Spinal cord (tissue), 10 donors: Measurements from ENCODE around the gene KRCC1. TPM values are rescaled to one million over a fixed set of nuclear protein-coding genes. Genes with fewer than 3 reads are reported as not detected.
A peak's percentile ranks its signal among the peaks of the same experiment; 100 is the strongest.

ENCODE experiments used
- DNase-seq, 6 donors: peaks; one replicate each; pipeline versions ENCODE4 v3.0.0 to v3.0.0-alpha.2; 2013 to 2015; ENCODE audit warnings: low spot score in 6 of 6, low read depth in 4 of 6
- H3K27ac ChIP-seq: one replicate; pipeline ENCODE4 v1.5.1; 2013; ENCODE audit warnings: low read depth, low read length, control low read depth
- H3K27me3 ChIP-seq: one replicate; pipeline ENCODE4 v1.6.1; 2013; ENCODE audit warnings: low read length; ENCODE audit not compliant: control insufficient read depth, insufficient read depth
- H3K36me3 ChIP-seq: one replicate; pipeline ENCODE4 v1.6.1; 2013; ENCODE audit warnings: low read length; ENCODE audit not compliant: control insufficient read depth, insufficient read depth
- H3K4me1 ChIP-seq: one replicate; pipeline ENCODE4 v1.6.1; 2013; ENCODE audit warnings: low read length; ENCODE audit not compliant: control insufficient read depth, insufficient read depth
- H3K4me3 ChIP-seq: one replicate; pipeline ENCODE4 v1.5.1; 2013; ENCODE audit warnings: low read depth, low read length, control low read depth
- H3K9me3 ChIP-seq: one replicate; pipeline ENCODE4 v1.6.1; 2013; ENCODE audit warnings: low read length; ENCODE audit not compliant: control insufficient read depth, insufficient read depth
- WGBS: methylation state at CpG from one replicate; pipeline ENCODE4 v1.1.5; 2013; ENCODE audit warnings: missing lambda C conversion rate; ENCODE audit not compliant: insufficient coverage; 5-methylcytosine and 5-hydroxymethylcytosine counted together
- polyA plus RNA-seq, 2 donors: library from polyadenylated mRNA; unstranded; fragments of 120-200 nt; gene quantifications; one replicate each; pipeline ENCODE4 v1.2.1, GENCODE V29; 2013; ENCODE audit not compliant: insufficient read length in 2 of 2
- total RNA-seq, 2 donors: library from RNA; depleted of rRNA in 1 of 2; stranded (reverse); fragments of 120-200 nt in 1 of 2; fragments of >200 nt in 1 of 2; gene quantifications; one replicate each; pipeline versions ENCODE4 v1.2.3 to v1.2.4, GENCODE V29; 2013 to 2014
- donor health status: healthy.

KRCC1 gene
- total and polyA plus RNA-seq, 4 donors: 18.3 to 42.3 (median 35.2) TPM

DNA sequence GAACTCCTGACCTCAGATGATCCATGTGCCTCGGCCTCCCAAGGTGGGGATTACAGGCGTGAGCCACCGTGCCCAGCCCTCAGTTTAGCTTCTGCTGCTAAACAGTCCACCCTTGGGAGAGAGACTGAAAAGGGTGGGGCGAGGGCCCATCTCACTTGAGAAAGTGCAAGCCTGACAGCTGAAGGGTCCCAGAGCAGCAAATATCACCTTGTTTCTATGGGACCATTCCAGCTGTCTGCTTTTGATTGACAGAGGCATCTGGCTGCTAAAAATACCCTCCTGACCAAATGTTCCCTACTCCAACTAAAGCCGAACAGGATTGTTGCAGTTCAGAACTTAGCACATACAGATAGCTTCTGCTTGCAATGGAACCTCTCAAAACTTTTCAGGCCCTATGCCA is 11.6 kb upstream of the KRCC1 start:
- no peak overlapping the region for H3K27ac ChIP-seq
- WGBS: 97% methylated on average over 5 of the region's 5 CpGs
- H3K4me1 ChIP-seq: no peaks in the 10 kb centered on the region
- no peaks in the 10 kb centered on the region for H3K36me3 ChIP-seq
- H3K4me3 ChIP-seq: no peak overlapping the region
- no peak for DNase-seq
- H3K9me3 ChIP-seq: no peaks in the 10 kb centered on the region
- H3K27me3 ChIP-seq: no peaks in the 10 kb centered on the region

DNA sequence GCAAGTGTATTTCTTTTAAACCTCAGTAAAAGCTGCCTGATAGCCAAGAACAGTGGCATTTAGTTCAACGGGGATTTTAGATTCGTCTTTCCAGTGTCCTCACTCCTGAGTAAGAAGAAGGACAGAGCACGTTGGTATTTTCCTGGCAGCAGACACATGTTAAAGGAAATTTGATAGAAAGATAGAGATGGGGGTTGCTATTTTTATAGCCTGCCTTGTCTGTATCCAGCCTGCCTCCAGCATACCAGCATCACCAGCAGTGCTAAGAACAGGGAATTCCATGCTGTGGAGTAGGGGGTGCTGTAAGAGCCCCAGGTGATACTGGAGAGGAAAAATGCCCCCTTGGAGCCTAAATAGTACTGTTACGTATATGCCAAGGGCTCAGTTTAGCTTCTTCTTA is 11.0 kb upstream of the KRCC1 start:
- Histone ChIP-seq H3K36me3 (no peaks in the 10 kb centered on the region), H3K9me3 (no peaks in the 10 kb centered on the region), H3K27ac (no peak overlapping the region), H3K4me3 (no peak overlapping the region), H3K27me3 (no peaks in the 10 kb centered on the region), H3K4me1 (no peaks in the 10 kb centered on the region)
- DNase-seq: no peak
- 86% methylated on average over 2 of the region's 4 CpGs for WGBS

DNA sequence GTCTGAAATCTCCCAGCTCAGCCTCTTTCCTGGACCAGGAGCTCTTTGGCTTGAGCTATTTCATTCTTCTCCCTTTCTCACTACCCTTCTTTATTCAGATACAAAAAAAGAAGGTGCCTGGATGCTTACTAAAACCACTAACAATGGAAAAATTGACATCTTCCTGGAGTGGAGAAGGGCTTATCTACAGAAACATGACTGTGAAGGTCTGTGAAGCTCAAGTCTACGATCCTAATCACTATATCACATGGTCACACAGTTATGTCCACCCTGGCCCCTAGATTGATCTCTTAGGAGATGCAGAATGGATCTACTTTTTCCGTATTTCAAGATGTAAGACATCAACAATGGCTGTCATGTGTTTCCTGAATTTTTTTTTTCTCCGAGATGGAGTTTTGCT is 5.7 kb upstream of the KRCC1 start:
- Histone ChIP-seq H3K9me3 (no peaks in the 10 kb centered on the region), H3K27me3 (no peaks in the 10 kb centered on the region), H3K36me3 (no peaks in the 10 kb centered on the region), H3K4me1 (peaks cover 2% of the 10 kb centered on the region), H3K4me3 (no peak overlapping the region), H3K27ac (no peak overlapping the region)
- WGBS: no CpG with 5 or more reads among the region's 3 CpGs
- DNase-seq: no peak

DNA sequence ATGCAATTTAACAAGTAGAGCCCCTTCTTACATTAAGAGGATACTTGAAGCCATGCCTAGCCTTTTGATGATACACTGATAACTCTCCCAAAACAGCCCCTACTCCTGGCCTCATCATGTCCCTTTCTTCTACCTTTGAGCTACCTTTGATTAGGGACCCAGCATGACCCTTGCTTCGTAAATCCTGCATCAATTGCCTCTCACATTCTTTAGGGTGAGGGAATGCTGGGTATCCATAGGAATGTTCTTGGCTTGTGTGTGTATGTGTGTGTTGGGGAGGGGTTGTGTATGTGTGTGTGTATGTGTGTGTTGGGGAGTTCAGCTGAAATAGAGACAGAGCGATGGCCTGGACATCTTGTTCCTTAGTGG is 5.3 kb upstream of the KRCC1 start:
- Histone ChIP-seq H3K4me1 (peaks cover 6% of the 10 kb centered on the region), H3K27me3 (no peaks in the 10 kb centered on the region), H3K4me3 (no peak overlapping the region), H3K9me3 (no peaks in the 10 kb centered on the region), H3K27ac (no peak overlapping the region), H3K36me3 (no peaks in the 10 kb centered on the region)
- no CpG with 5 or more reads among the region's 2 CpGs for WGBS
- DNase-seq: no peak

DNA sequence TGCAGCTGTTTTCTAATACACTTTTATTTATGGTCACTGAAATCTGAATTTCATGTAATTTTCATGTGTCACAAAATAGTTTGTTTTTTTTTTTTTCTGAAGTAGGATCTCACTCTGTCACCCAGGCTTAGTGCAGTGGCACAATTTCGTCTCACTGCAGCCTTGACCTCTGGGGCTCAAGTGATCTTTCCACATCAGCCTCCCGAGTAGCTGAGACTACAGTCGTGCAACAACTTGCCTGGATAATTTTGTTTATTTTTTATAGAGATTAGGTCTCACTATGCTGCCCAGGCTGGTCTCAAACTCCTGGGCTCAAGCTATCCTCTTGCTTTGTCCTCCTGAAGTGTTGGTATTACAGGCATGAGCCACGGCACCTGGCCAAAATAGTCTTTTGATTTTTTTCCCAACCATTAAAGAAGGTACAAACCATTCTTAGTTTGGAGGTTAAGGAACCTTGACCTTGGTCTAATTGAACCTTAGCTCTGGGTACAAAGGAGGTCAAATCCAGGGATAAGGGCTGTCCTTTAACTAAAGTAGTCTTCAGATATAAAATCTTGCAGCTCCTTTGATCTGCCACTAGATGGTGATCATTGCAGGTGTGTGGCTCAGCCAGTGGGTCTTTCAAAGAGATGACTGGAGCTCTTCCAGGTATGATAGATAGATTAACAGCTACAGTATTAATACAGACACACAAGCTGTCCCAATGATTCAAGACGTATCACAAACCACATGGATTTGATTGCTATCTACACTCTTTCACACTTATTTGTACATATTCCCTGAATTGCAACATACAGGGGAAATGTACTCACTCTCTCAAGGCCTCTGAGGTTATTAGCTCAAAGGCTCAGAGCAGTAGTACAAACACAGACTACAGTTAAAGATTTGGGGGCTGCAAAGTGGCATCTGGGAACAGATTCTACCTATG is 4.7 kb upstream of the KRCC1 start:
- no peaks in the 10 kb centered on the region for H3K9me3 ChIP-seq
- H3K4me3 ChIP-seq: no peak overlapping the region
- WGBS: 50% methylated on average over 1 of the region's 5 CpGs
- no peaks in the 10 kb centered on the region for H3K27me3 ChIP-seq
- no peak overlapping the region for H3K27ac ChIP-seq
- H3K4me1 ChIP-seq: peaks cover 8% of the 10 kb centered on the region
- DNase-seq: peak in 2 of 6 donors; percentile 58 to 82
- no peaks in the 10 kb centered on the region for H3K36me3 ChIP-seq

DNA sequence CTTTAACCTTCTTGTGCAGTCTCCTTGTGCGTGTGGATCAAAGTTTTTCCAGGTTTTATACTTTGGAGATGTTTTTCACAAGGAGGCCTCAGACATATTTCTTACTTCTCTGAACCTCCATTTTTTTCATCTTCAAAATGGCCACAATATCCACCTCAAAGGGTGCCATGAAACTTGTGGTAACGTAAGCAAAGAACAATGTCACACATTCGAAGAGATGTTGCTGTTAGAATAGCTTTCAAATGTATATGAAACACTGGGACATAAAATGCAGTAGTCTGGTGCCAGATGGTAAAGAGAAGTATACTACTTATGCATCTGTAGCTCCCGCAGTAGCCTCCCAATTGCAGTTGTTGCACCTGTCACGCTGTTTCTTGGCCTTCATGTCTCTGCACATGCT is 2.6 kb upstream of the KRCC1 start:
- 93% methylated on average over 3 of the region's 5 CpGs for WGBS

DNA sequence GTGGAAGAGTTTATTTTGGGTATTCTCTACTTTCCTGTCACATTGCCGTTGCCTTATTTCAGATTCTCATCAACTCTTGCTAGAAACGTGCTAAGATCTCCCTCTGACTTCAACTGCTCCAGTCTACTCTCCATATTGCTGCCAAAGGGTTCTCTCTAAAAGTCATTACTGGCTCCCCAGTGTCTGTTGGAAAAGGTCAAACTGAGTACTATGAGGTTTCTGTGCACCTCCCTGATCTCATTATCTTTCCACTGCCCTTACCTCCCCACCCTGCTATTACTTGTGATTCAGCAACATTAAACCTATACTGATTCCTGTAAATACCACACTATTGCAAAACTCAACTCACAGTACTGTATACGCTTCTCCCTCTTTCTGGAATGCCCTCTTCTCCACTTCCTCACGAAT is 1.9 kb upstream of the KRCC1 start:
- H3K4me1 ChIP-seq: peaks cover 13% of the 10 kb centered on the region
- no peaks in the 10 kb centered on the region for H3K36me3 ChIP-seq
- H3K27ac ChIP-seq: no peak overlapping the region
- DNase-seq: no peak
- no peaks in the 10 kb centered on the region for H3K9me3 ChIP-seq
- H3K4me3 ChIP-seq: no peak overlapping the region
- H3K27me3 ChIP-seq: no peaks in the 10 kb centered on the region
- 100% methylated on average over 1 of the region's 4 CpGs for WGBS

More for the DNA sequence above, 2.6 kb upstream of the KRCC1 start:
- Histone ChIP-seq H3K4me1 (peaks cover 13% of the 10 kb centered on the region), H3K27me3 (no peaks in the 10 kb centered on the region), H3K36me3 (no peaks in the 10 kb centered on the region), H3K4me3 (no peak overlapping the region), H3K9me3 (no peaks in the 10 kb centered on the region), H3K27ac (no peak overlapping the region)
- no peak for DNase-seq

DNA sequence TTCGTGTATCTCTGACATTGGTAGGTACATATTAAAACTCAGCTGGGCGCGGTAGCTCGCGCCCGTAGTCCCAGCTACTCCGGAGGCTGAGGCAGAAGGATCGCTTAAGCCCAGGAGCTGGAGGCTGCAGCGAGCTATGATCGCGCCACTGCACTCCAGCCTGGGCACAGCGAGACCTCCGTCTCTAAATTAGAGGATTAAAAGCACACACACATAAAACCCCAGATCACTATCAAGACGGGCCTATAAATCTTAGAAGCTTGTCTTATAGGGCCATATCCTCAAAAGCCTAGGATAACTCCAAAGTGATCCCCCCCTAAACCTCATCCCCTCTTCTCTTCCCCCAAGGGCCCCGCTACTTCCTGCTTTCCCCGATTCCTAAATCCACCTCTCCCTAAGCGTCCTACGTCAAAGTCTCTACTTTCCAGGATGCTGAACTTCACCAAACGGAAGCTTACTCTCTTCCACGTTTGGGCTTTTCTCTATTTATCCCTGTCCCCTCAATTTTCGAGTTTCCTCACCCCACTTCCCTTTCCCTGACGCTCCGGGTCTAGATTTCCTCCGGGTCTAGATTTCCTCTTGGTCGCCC is 707 bp downstream of the KRCC1 start:
- peak overlapping the region; percentile 84 for H3K4me3 ChIP-seq
- H3K4me1 ChIP-seq: peaks cover 13% of the 10 kb centered on the region
- no peaks in the 10 kb centered on the region for H3K9me3 ChIP-seq
- peak overlapping the region; percentile 94 for H3K27ac ChIP-seq
- H3K36me3 ChIP-seq: no peaks in the 10 kb centered on the region
- H3K27me3 ChIP-seq: no peaks in the 10 kb centered on the region
- no peak for DNase-seq
- WGBS: 26% methylated on average over 20 of the region's 25 CpGs

DNA sequence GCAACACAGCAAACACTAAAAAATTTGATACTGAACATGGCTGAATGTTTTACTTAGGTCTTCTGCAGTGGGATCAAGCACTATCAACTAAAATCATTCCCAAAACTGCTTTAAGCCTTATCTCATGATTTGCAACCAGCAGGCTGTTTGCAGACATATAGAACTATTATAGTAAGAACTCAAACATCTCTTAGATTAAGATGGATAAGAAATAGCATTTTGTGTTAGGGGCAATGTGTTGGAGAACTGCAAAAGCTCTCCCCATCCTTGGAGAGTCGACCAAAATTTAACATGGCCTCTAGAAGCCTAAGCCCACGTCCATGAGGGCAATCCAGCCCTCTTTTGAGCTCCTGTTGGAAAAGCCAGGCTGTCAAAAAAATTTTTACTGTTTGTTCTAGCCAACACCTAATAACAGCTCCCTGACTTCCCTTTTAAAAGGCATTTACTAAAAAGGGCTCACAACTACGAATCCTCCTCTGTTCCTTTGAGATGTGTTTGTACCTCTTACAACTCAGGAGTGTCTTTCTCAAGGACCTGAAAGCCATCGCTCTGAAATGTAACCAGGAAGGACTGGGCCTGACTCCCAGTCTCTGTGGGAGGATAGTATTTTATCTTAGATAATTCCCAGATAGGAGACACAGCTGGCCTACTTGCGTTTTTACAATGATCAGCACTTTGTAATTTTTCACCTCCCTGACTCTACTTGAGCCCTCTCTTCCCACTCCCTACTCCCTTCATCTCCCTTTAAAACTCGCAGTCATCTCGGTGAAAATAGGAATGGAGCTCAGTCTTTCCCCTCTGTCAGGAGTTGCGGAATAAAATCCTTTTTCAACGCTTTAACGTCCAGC is 1.4 kb downstream of the KRCC1 start:
- peak overlapping the region; percentile 94 for H3K27ac ChIP-seq
- H3K4me1 ChIP-seq: peaks cover 16% of the 10 kb centered on the region
- no peaks in the 10 kb centered on the region for H3K9me3 ChIP-seq
- H3K27me3 ChIP-seq: no peaks in the 10 kb centered on the region
- DNase-seq: no peak
- H3K36me3 ChIP-seq: no peaks in the 10 kb centered on the region
- H3K4me3 ChIP-seq: peak overlapping the region; percentile 84
- WGBS: 77% methylated on average over 8 of the region's 10 CpGs
